HCT116 (cell line): ENCODE results near the gene PLEKHG5. TPM values are rescaled to one million over a fixed set of nuclear protein-coding genes. Genes with fewer than 3 reads are reported as not detected.
"Not testable (repeated sequence)": the region's sequence is repeated elsewhere in the genome, so short reads cannot be mapped to it uniquely, and the experiment has no call there.

Experiments used
- ATAC-seq: fragments of 200-7000 bp; cut with Tn5 transposase; 2 replicates; pipeline ENCODE4 v1.9.1; 2020; ENCODE audit warnings: mild to moderate bottlenecking, moderate library complexity
- BruUV-seq: library from RNA; stranded (reverse); fragments of 400-500 nt; replicated peaks from 2 replicates; lab custom pipeline; 2021; lab: Mats Ljungman, UMichigan
- CTCF ChIA-PET: fragments of 300-600 bp; sonication (Branson Sonifier 250); formaldehyde crosslinking; loops from one replicate; lab custom pipeline; 2021; ENCODE audit warnings: antibody characterized with exemption; lab: Charles Lee
- POLR2A ChIA-PET: fragments of 300-600, 350-600 bp; sonication (Branson Sonifier 250); formaldehyde crosslinking; loops from one replicate; lab custom pipeline; 2021; ENCODE audit warnings: antibody characterized with exemption; lab: Charles Lee
- RAD21 ChIA-PET, 2 experiments: fragments of 300-600 bp; sonication (Branson Sonifier 250); formaldehyde crosslinking; loops; one replicate each; lab custom pipeline; 2023; ENCODE audit warnings: low total read pairs in 2 of 2; ENCODE audit not compliant: uncharacterized antibody in 2 of 2, unreplicated experiment in 2 of 2, low non-redundant PET in 1 of 2; lab: Charles Lee
- DNase-seq: peaks from one replicate; pipeline ENCODE4 v3.0.0-alpha.2; 2010; ENCODE audit warnings: low read depth, low spot score
- H2AFZ ChIP-seq: fragments of 200-600 bp; shearing (Covaris generic), sonication (generic); 2 replicates; pipeline ENCODE4 v1.6.1; 2017; ENCODE audit warnings: low read depth, mixed run types, mixed read lengths, antibody characterized with exemption, low read length; ENCODE audit not compliant: poor library complexity, severe bottlenecking
- H3K27ac ChIP-seq: 2 replicates; pipeline ENCODE4 v1.5.1; 2012; ENCODE audit warnings: low read depth, low read length
- H3K27me3 ChIP-seq: fragments of 200-600 bp; sonication (generic); 2 replicates; pipeline ENCODE4 v1.6.1; 2016; ENCODE audit warnings: mixed run types, low read length, mixed read lengths; ENCODE audit not compliant: insufficient read depth
- H3K36me3 ChIP-seq, 2 experiments: fragments of 200-500 bp in 1 of 2; fragments of 200-600 bp in 1 of 2; sonication (Bioruptor generic) in 1 of 2; sonication (generic) in 1 of 2; 2 replicates each; pipeline versions ENCODE4 v1.5.1 to v1.6.1; 2014 to 2016; ENCODE audit warnings: low read length in 2 of 2, inconsistent platforms in 1 of 2, mixed read lengths in 1 of 2, mixed run types in 1 of 2; ENCODE audit not compliant: insufficient read depth in 2 of 2, control insufficient read depth in 1 of 2
- H3K4me1 ChIP-seq, 2 experiments: fragments of 200-600 bp in 1 of 2; sonication (generic) in 1 of 2; 2 replicates each; pipeline versions ENCODE4 v1.5.1 to v1.6.1; 2012 to 2017; ENCODE audit warnings: low read length in 2 of 2, inconsistent platforms in 1 of 2, mild to moderate bottlenecking in 1 of 2, mixed read lengths in 1 of 2, mixed run types in 1 of 2, moderate library complexity in 1 of 2; ENCODE audit not compliant: insufficient read depth in 2 of 2, control insufficient read depth in 1 of 2
- H3K4me2 ChIP-seq: fragments of 200-600 bp; sonication (generic); 2 replicates; pipeline ENCODE4 v1.6.1; 2017; ENCODE audit warnings: mixed run types, low read length, mixed read lengths
- H3K4me3 ChIP-seq, 2 experiments: fragments of 200-600 bp in 1 of 2; sonication (generic) in 1 of 2; replicated peaks in 1 of 2; 2 replicates each; pipeline ENCODE4 v1.5.1; 2011 to 2016; ENCODE audit warnings: low read length in 2 of 2, control low read depth in 1 of 2, low read depth in 1 of 2, mild to moderate bottlenecking in 1 of 2, mixed read lengths in 1 of 2, mixed run types in 1 of 2
- H3K79me2 ChIP-seq: fragments of 200-600 bp; sonication (generic); 2 replicates; pipeline ENCODE4 v1.6.1; 2017; ENCODE audit warnings: mild to moderate bottlenecking, mixed run types, low read length, moderate library complexity, mixed read lengths; ENCODE audit not compliant: insufficient read depth
- H3K9ac ChIP-seq: fragments of 200-600 bp; sonication (generic); 2 replicates; pipeline ENCODE4 v1.6.1; 2016; ENCODE audit warnings: low read length, mixed read lengths
- H3K9me2 ChIP-seq: fragments of 200-600 bp; sonication (generic), shearing (Covaris generic); 2 replicates; pipeline ENCODE4 v1.6.1; 2017; ENCODE audit warnings: mixed run types, mild to moderate bottlenecking, moderate library complexity; ENCODE audit not compliant: insufficient read depth
- H3K9me3 ChIP-seq, 2 experiments: fragments of 200-500 bp in 1 of 2; fragments of 200-600 bp in 1 of 2; sonication (Bioruptor generic) in 1 of 2; sonication (generic) in 1 of 2; 2 replicates each; pipeline ENCODE4 v1.6.1; 2014 to 2017; ENCODE audit warnings: low read length in 2 of 2, mixed read lengths in 2 of 2, inconsistent platforms in 1 of 2, low read depth in 1 of 2, mild to moderate bottlenecking in 1 of 2, mixed run types in 1 of 2, moderate library complexity in 1 of 2; ENCODE audit not compliant: control insufficient read depth in 1 of 2, insufficient read depth in 1 of 2
- H4K20me1 ChIP-seq: fragments of 200-600 bp; sonication (generic), shearing (Covaris generic); 2 replicates; pipeline ENCODE4 v1.6.1; 2017; ENCODE audit warnings: mixed run types, mild to moderate bottlenecking, moderate library complexity; ENCODE audit not compliant: insufficient read depth
- ATF3 ChIP-seq: IDR thresholded peaks from 2 replicates; pipeline ENCODE4 v1.6.1; 2012
- EGR1 ChIP-seq: IDR thresholded peaks from 2 replicates; pipeline ENCODE4 v1.6.1; 2012; ENCODE audit warnings: low read depth
- EZH2phosphoT487 ChIP-seq: fragments of 200-600 bp; IDR thresholded peaks from 2 replicates; pipeline ENCODE4 v1.6.1; 2018; ENCODE audit warnings: antibody characterized with exemption, borderline replicate concordance
- POLR2A ChIP-seq: IDR thresholded peaks from 2 replicates; pipeline ENCODE4 v1.7.0; 2011; ENCODE audit warnings: borderline replicate concordance; ENCODE audit not compliant: insufficient read depth, insufficient read length; ENCODE audit errors: extremely low read depth
- POLR2AphosphoS5 ChIP-seq: IDR thresholded peaks from 2 replicates; pipeline ENCODE4 v1.6.1; 2011; ENCODE audit warnings: mild to moderate bottlenecking, low read depth, low read length, moderate library complexity
- RAD21 ChIP-seq: IDR thresholded peaks from 2 replicates; pipeline ENCODE4 v1.6.1; 2012; ENCODE audit warnings: low read depth, mild to moderate bottlenecking
- SIN3A ChIP-seq: IDR thresholded peaks from 2 replicates; pipeline ENCODE4 v1.6.1; 2012; ENCODE audit warnings: low read depth
- TCF7L2 ChIP-seq: IDR thresholded peaks from 2 replicates; pipeline ENCODE4 v1.7.0; 2011; ENCODE audit warnings: borderline replicate concordance, inconsistent platforms; ENCODE audit not compliant: insufficient read depth, insufficient read length; ENCODE audit errors: extremely low read depth
- ZBTB33 ChIP-seq: IDR thresholded peaks from 2 replicates; pipeline ENCODE4 v1.6.1; 2011; ENCODE audit warnings: mild to moderate bottlenecking, low read length, moderate library complexity; ENCODE audit not compliant: insufficient replicate concordance; ENCODE audit errors: extremely low read depth
- ZFX ChIP-seq: fragments of 450-650 bp; IDR thresholded peaks from 2 replicates; pipeline ENCODE4 v1.6.1; 2017
- ZNF274 ChIP-seq: fragments of 200-500 bp; sonication (Bioruptor generic); IDR thresholded peaks from 2 replicates; pipeline ENCODE4 v1.6.1; 2014; ENCODE audit warnings: mild to moderate bottlenecking, low read depth, low read length, inconsistent platforms
- intact Hi-C: fragments of 100-400 bp; cut with micrococcal nuclease; formaldehyde crosslinking; loops from 2 replicates; pipeline ENCODE4 v1.10.0; 2022
- total RNA-seq: library from RNA; stranded (reverse); gene quantifications from one replicate; pipeline ENCODE4 v1.2.1, GENCODE V29; 2021; ENCODE audit not compliant: unreplicated experiment
- TF ChIP-seq, protein P1 (sequence below): IDR thresholded peaks from 2 replicates; pipeline ENCODE4 v1.6.1; 2012

The PLEKHG5 gene
- total RNA-seq, 1 experiment from 2014 or later: 33.0 TPM

GRCh38 chr1:6495041-6495441 is 3.6 kb upstream of the PLEKHG5 start:
- no peak overlapping the region for H2AFZ ChIP-seq
- no peaks in the 10 kb centered on the region for H4K20me1 ChIP-seq
- H3K9ac ChIP-seq: no peak overlapping the region
- H3K4me2 ChIP-seq: 0 out of 2 replicates have a peak overlapping the region, but pooled peaks have one; percentile 91
- ChIA-PET POLR2A (no interaction called here), CTCF (no interaction called here), RAD21 (no interaction called here)
- DNase-seq: no peak
- no TSS peak for BruUV-seq
- no peak for ATAC-seq
- H3K4me3 ChIP-seq: no peak overlapping the region
- TF ChIP-seq, protein P1, sequence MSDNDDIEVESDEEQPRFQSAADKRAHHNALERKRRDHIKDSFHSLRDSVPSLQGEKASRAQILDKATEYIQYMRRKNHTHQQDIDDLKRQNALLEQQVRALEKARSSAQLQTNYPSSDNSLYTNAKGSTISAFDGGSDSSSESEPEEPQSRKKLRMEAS: no peak
- H3K4me1 ChIP-seq: peaks cover 26 to 60% of the 10 kb centered on the region in 2 experiments
- no peak overlapping the region for H3K27ac ChIP-seq
- no peaks in the 10 kb centered on the region for H3K36me3 ChIP-seq
- H3K9me3 ChIP-seq: no peaks in the 10 kb centered on the region
- intact Hi-C loops: no loop called here
- no peaks in the 10 kb centered on the region for H3K27me3 ChIP-seq
- H3K79me2 ChIP-seq: no peaks in the 10 kb centered on the region; the same call in 1 of the 2 replicates
- no peaks in the 10 kb centered on the region for H3K9me2 ChIP-seq

DNA sequence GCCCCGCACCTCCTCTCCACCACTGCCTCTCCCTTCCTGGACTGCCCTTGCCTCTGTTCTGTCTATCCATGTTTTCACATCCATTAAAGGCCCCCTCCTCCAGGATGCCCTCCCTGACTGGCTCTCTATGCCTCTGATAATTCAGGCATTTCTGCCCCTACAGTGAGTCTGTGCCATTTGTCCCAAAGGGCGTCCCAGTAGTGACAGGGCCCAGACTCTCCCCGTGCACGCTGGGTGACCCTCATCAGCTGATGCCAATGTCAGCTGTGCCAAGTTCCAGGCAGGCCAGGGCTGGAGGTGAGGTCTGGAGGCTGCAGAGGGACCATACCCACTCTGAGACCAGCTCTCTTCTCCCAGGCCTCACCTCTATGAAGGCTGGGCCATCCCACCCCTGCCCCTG is 3.2 kb upstream of the PLEKHG5 start:
- RAD21 ChIA-PET: no interaction called here
- no TSS peak for BruUV-seq
- Histone ChIP-seq H3K4me2 (no peak overlapping the region), H2AFZ (no peak overlapping the region), H3K9ac (no peak overlapping the region), H3K27ac (no peak overlapping the region), H3K36me3 (no peaks in the 10 kb centered on the region), H3K27me3 (no peaks in the 10 kb centered on the region), H3K9me2 (no peaks in the 10 kb centered on the region), H3K9me3 (no peaks in the 10 kb centered on the region), H3K4me3 (no peak overlapping the region), H4K20me1 (no peaks in the 10 kb centered on the region)
- ATAC-seq: no peak
- POLR2A ChIA-PET: no interaction called here
- intact Hi-C loops: no loop called here
- CTCF ChIA-PET: no interaction called here
- TF ChIP-seq TCF7L2: no peak
- TF ChIP-seq POLR2A: no peak
- TF ChIP-seq ATF3: no peak
- no peak for TF ChIP-seq SIN3A
- TF ChIP-seq RAD21: no peak
- no peak for TF ChIP-seq POLR2AphosphoS5
- no peak for TF ChIP-seq EZH2phosphoT487
- TF ChIP-seq ZNF274: no peak
- no peak for TF ChIP-seq EGR1
- TF ChIP-seq ZBTB33: no peak
- TF ChIP-seq, protein P1: no peak
- no peak for TF ChIP-seq ZFX
- TF ChIP-seq, all 23 proteins: peak for 0
- Histone ChIP-seq H3K79me2 (peaks cover under 1% of the 10 kb centered on the region; the same call in 1 of the 2 replicates), H3K4me1 (peaks cover 27 to 62% of the 10 kb centered on the region in 2 experiments)
- no peak for DNase-seq

DNA sequence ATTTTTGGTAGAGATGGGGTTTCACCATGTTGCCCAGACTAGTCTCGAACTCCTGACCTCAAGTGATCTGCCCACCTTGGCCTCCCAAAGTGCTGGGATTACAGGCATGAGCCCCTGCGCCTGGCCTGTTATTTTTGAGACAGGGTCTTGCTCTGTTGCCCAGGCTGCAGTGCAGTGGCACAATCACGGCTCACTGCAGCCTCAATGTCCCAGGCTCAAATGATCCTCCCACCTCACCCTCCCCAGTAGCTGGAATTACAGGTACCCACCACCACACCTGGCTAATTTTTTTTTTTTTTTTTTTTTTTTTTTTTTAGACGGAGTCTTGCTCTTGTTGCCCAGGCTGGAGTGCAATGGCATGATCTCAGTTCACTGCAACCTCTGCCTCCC is 2.4 kb upstream of the PLEKHG5 start:
- H3K9me3 ChIP-seq, DNase-seq, POLR2A ChIA-PET, H2AFZ ChIP-seq, H3K9me2 ChIP-seq, H4K20me1 ChIP-seq, H3K4me3 ChIP-seq, H3K79me2 ChIP-seq, BruUV-seq, intact Hi-C loops, RAD21 ChIA-PET, H3K36me3 ChIP-seq, H3K9ac ChIP-seq, ATAC-seq, H3K27me3 ChIP-seq, H3K4me2 ChIP-seq, H3K27ac ChIP-seq: not testable (repeated sequence)
- peaks cover 34 to 70% of the 10 kb centered on the region in 2 experiments for H3K4me1 ChIP-seq
- CTCF ChIA-PET: interaction anchor here (4.3 kb wide), 1 partner anchor 29 kb away, joined by 14 read pairs; no protein-coding TSS in a partner anchor
